Testis (tissue), 2 donors: ENCODE measurements around the gene DCLK1.

Experiments used
- POLR2A ChIP-seq: fragments of 450-650 bp; IDR thresholded peaks from one replicate; pipeline ENCODE4 v1.6.1; 2017; ENCODE audit warnings: antibody characterized with exemption, mild to moderate bottlenecking, moderate library complexity
- TF ChIP-seq, protein P1 (sequence below), 3 experiments: fragments of 450-650 bp in 2 of 3; fragments of 200-600 bp in 1 of 3; sonication (generic) in 1 of 3; IDR thresholded peaks; one replicate each; pipeline ENCODE4 v1.5.1; 2016 to 2019; ENCODE audit warnings: antibody characterized with exemption in 3 of 3, mild to moderate bottlenecking in 2 of 3, moderate library complexity in 1 of 3

DNA sequence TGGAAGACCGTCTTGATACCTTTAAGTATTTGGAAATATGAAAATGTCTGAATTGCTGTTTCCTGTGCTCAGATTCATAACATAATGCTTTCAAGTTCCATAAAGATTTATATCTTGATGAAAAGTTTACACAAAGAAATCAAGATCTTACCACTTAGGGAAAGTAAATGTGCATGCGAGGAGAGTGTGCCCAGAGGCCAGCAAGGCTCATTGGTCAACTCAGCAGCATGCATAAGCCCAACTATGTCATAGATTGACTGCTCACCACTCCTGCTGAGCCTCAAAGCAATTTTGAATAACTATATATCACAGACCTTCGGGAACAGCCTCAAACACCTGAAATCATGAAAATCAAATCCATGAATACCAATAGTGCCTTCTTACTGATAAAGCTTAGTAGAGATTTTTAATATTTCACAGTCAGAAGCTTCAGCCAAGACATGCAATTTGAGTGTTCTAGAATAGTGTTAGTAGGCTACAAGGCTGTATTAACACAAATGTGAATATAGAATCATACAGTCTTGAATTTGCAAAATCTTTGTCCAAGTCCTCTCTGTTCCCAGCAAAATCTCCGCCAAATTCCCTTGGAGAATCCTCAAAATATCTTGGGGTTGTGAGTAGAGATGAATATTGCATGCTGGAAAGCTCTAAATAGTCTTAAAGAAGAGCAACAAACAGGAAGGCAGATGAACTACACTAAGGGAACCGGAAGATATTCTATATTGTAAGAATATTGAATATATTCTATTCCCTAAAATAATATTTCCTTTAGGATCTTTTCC, 124.1 kb downstream of the DCLK1 start:
- no peak for TF ChIP-seq POLR2A
- TF ChIP-seq, protein P1, sequence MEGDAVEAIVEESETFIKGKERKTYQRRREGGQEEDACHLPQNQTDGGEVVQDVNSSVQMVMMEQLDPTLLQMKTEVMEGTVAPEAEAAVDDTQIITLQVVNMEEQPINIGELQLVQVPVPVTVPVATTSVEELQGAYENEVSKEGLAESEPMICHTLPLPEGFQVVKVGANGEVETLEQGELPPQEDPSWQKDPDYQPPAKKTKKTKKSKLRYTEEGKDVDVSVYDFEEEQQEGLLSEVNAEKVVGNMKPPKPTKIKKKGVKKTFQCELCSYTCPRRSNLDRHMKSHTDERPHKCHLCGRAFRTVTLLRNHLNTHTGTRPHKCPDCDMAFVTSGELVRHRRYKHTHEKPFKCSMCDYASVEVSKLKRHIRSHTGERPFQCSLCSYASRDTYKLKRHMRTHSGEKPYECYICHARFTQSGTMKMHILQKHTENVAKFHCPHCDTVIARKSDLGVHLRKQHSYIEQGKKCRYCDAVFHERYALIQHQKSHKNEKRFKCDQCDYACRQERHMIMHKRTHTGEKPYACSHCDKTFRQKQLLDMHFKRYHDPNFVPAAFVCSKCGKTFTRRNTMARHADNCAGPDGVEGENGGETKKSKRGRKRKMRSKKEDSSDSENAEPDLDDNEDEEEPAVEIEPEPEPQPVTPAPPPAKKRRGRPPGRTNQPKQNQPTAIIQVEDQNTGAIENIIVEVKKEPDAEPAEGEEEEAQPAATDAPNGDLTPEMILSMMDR (IDR thresholded peaks at IDR 0.05) = no peak
